Measurements from ENCODE around the gene TACR1. TPM values are rescaled to one million over a fixed set of nuclear protein-coding genes. Genes with fewer than 3 reads are reported as not detected.

The TACR1 gene
- total and polyA plus RNA-seq, 2 of the 13 experiments (the other 11 are each of a cell fraction or from before 2014, with no cell fraction given), result not detected

GRCh38 chr2:75021672-75022071 is 177.6 kb downstream of the TACR1 start (continued):
- TF ChIP-seq NR2C2 (CRISPR knock-in tag; IDR thresholded peaks at IDR 0.05; ENCODE audit: borderline replicate concordance) (no peak), KAT8 (CRISPR knock-in tag; IDR thresholded peaks at IDR 0.05) (0 out of 2 replicates have a peak, but pooled peaks have one; percentile 19), KLF11 (CRISPR knock-in tag; IDR thresholded peaks at IDR 0.05) (peak; percentile 17; the same call in 1 of the 2 replicates), EP300 (IDR thresholded peaks at IDR 0.05; ENCODE audit: low read depth in 2 of 2, low read length in 2 of 2) (peak in 1 of 2 experiments; percentile 6; a peak in 1 of 4 replicates), EP300 (CRISPR knock-in tag; IDR thresholded peaks at IDR 0.05; ENCODE audit: borderline replicate concordance) (no peak), CEBPG (CRISPR knock-in tag; IDR thresholded peaks at IDR 0.05) (peak; percentile 93), PAX8 (CRISPR knock-in tag; IDR thresholded peaks at IDR 0.05; ENCODE audit: borderline replicate concordance) (no peak), SOX13 (IDR thresholded peaks at IDR 0.05) (no peak), SOX13 (CRISPR knock-in tag; conservative IDR thresholded peaks at IDR 0.05 in 1 of 2, IDR thresholded peaks at IDR 0.05 in 1 of 2) (peak in 1 of 2 experiments; percentile 64; a peak in 2 of 4 replicates), NFYC (CRISPR knock-in tag; IDR thresholded peaks at IDR 0.05) (no peak), NBN (conservative IDR thresholded peaks at IDR 0.05) (no peak), SMARCE1 (IDR thresholded peaks at IDR 0.05; ENCODE audit: borderline replicate concordance) (no peak), HDAC2 (CRISPR knock-in tag; IDR thresholded peaks at IDR 0.05) (peak; percentile 28; the same call in 1 of the 2 replicates), ESRRA (CRISPR knock-in tag; IDR thresholded peaks at IDR 0.05; ENCODE audit: low read depth) (no peak), TOPORS (CRISPR knock-in tag; IDR thresholded peaks at IDR 0.05) (no peak)
- TF ChIP-seq, protein P1, sequence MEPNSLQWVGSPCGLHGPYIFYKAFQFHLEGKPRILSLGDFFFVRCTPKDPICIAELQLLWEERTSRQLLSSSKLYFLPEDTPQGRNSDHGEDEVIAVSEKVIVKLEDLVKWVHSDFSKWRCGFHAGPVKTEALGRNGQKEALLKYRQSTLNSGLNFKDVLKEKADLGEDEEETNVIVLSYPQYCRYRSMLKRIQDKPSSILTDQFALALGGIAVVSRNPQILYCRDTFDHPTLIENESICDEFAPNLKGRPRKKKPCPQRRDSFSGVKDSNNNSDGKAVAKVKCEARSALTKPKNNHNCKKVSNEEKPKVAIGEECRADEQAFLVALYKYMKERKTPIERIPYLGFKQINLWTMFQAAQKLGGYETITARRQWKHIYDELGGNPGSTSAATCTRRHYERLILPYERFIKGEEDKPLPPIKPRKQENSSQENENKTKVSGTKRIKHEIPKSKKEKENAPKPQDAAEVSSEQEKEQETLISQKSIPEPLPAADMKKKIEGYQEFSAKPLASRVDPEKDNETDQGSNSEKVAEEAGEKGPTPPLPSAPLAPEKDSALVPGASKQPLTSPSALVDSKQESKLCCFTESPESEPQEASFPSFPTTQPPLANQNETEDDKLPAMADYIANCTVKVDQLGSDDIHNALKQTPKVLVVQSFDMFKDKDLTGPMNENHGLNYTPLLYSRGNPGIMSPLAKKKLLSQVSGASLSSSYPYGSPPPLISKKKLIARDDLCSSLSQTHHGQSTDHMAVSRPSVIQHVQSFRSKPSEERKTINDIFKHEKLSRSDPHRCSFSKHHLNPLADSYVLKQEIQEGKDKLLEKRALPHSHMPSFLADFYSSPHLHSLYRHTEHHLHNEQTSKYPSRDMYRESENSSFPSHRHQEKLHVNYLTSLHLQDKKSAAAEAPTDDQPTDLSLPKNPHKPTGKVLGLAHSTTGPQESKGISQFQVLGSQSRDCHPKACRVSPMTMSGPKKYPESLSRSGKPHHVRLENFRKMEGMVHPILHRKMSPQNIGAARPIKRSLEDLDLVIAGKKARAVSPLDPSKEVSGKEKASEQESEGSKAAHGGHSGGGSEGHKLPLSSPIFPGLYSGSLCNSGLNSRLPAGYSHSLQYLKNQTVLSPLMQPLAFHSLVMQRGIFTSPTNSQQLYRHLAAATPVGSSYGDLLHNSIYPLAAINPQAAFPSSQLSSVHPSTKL (CRISPR knock-in tag; IDR thresholded peaks at IDR 0.05), result peak; percentile 53
- TF ChIP-seq, protein P2, sequence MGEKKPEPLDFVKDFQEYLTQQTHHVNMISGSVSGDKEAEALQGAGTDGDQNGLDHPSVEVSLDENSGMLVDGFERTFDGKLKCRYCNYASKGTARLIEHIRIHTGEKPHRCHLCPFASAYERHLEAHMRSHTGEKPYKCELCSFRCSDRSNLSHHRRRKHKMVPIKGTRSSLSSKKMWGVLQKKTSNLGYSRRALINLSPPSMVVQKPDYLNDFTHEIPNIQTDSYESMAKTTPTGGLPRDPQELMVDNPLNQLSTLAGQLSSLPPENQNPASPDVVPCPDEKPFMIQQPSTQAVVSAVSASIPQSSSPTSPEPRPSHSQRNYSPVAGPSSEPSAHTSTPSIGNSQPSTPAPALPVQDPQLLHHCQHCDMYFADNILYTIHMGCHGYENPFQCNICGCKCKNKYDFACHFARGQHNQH (CRISPR knock-in tag; IDR thresholded peaks at IDR 0.05), result no peak
- TF ChIP-seq, protein P3, sequence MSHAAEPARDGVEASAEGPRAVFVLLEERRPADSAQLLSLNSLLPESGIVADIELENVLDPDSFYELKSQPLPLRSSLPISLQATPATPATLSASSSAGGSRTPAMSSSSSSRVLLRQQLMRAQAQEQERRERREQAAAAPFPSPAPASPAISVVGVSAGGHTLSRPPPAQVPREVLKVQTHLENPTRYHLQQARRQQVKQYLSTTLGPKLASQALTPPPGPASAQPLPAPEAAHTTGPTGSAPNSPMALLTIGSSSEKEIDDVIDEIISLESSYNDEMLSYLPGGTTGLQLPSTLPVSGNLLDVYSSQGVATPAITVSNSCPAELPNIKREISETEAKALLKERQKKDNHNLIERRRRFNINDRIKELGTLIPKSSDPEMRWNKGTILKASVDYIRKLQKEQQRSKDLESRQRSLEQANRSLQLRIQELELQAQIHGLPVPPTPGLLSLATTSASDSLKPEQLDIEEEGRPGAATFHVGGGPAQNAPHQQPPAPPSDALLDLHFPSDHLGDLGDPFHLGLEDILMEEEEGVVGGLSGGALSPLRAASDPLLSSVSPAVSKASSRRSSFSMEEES (CRISPR knock-in tag; IDR thresholded peaks at IDR 0.05), result peak; percentile 55
